ENCODE results near the gene RACK1. TPM values are rescaled to one million over a fixed set of nuclear protein-coding genes. Genes with fewer than 3 reads are reported as not detected.
A peak's percentile ranks its signal among the peaks of the same experiment; 100 is the strongest.

The RACK1 gene
- total RNA-seq, 1 donor: 5,375 TPM

GRCh38 chr5:181242031-181242451, 1.7 kb downstream of the RACK1 start:
- Histone ChIP-seq H3K27me3 (ENCODE audit: insufficient read depth, low read length) (no peaks in the 10 kb centered on the region), H3K4me1 (ENCODE audit: insufficient read depth, low read length) (peaks cover 45% of the 10 kb centered on the region), H3K4me3 (ENCODE audit: low read length) (peak overlapping the region; percentile 82), H3K9me3 (ENCODE audit: low read depth, low read length) (no peaks in the 10 kb centered on the region)

GRCh38 chr5:181241393-181241975, 2.2 kb downstream of the RACK1 start:
- Histone ChIP-seq H3K4me1 (ENCODE audit: insufficient read depth, low read length) (peaks cover 41% of the 10 kb centered on the region), H3K27me3 (ENCODE audit: insufficient read depth, low read length) (no peaks in the 10 kb centered on the region), H3K9me3 (ENCODE audit: low read depth, low read length) (no peaks in the 10 kb centered on the region), H3K4me3 (ENCODE audit: low read length) (no peak overlapping the region)

GRCh38 chr5:181239062-181239663, 4.5 kb downstream of the RACK1 start:
- Histone ChIP-seq H3K4me3 (ENCODE audit: low read length) (no peak overlapping the region), H3K27me3 (ENCODE audit: insufficient read depth, low read length) (no peaks in the 10 kb centered on the region), H3K4me1 (ENCODE audit: insufficient read depth, low read length) (peaks cover 21% of the 10 kb centered on the region), H3K9me3 (ENCODE audit: low read depth, low read length) (no peaks in the 10 kb centered on the region)

GRCh38 chr5:181237729-181238385, 5.8 kb downstream of the RACK1 start:
- H3K4me3 ChIP-seq (ENCODE audit: low read length): no peak overlapping the region
- no peaks in the 10 kb centered on the region for H3K9me3 ChIP-seq (ENCODE audit: low read depth, low read length)
- no peaks in the 10 kb centered on the region for H3K27me3 ChIP-seq (ENCODE audit: insufficient read depth, low read length)
- H3K4me1 ChIP-seq (ENCODE audit: insufficient read depth, low read length): peaks cover 19% of the 10 kb centered on the region

GRCh38 chr5:181236954-181237641, 6.6 kb downstream of the RACK1 start:
- H3K9me3 ChIP-seq (ENCODE audit: low read depth, low read length): no peaks in the 10 kb centered on the region
- no peak overlapping the region for H3K4me3 ChIP-seq (ENCODE audit: low read length)
- H3K4me1 ChIP-seq (ENCODE audit: insufficient read depth, low read length): peaks cover 12% of the 10 kb centered on the region
- H3K27me3 ChIP-seq (ENCODE audit: insufficient read depth, low read length): no peaks in the 10 kb centered on the region

- H3K27me3 ChIP-seq (ENCODE audit: insufficient read depth, low read length): no peaks in the 10 kb centered on the region
- H3K4me3 ChIP-seq (ENCODE audit: low read length): no peak overlapping the region
- no peaks in the 10 kb centered on the region for H3K9me3 ChIP-seq (ENCODE audit: low read depth, low read length)
- peaks cover 5% of the 10 kb centered on the region for H3K4me1 ChIP-seq (ENCODE audit: insufficient read depth, low read length)
Observed at GRCh38 chr5:181236471-181236870, 7.2 kb downstream of the RACK1 start.

GRCh38 chr5:181235689-181236366, 7.9 kb downstream of the RACK1 start:
- Histone ChIP-seq H3K27me3 (ENCODE audit: insufficient read depth, low read length) (no peaks in the 10 kb centered on the region), H3K9me3 (ENCODE audit: low read depth, low read length) (no peaks in the 10 kb centered on the region), H3K4me3 (ENCODE audit: low read length) (no peak overlapping the region), H3K4me1 (ENCODE audit: insufficient read depth, low read length) (no peaks in the 10 kb centered on the region)

GRCh38 chr5:181235323-181235688, 8.4 kb downstream of the RACK1 start:
- Histone ChIP-seq H3K4me3 (ENCODE audit: low read length) (no peak overlapping the region), H3K4me1 (ENCODE audit: insufficient read depth, low read length) (no peaks in the 10 kb centered on the region), H3K9me3 (ENCODE audit: low read depth, low read length) (no peaks in the 10 kb centered on the region), H3K27me3 (ENCODE audit: insufficient read depth, low read length) (no peaks in the 10 kb centered on the region)

GRCh38 chr5:181234455-181235306, 9.0 kb downstream of the RACK1 start:
- no peak overlapping the region for H3K4me3 ChIP-seq (ENCODE audit: low read length)
- H3K9me3 ChIP-seq (ENCODE audit: low read depth, low read length): no peaks in the 10 kb centered on the region
- H3K27me3 ChIP-seq (ENCODE audit: insufficient read depth, low read length): no peaks in the 10 kb centered on the region
- H3K4me1 ChIP-seq (ENCODE audit: insufficient read depth, low read length): no peaks in the 10 kb centered on the region

- H3K4me1 ChIP-seq (ENCODE audit: insufficient read depth, low read length): no peaks in the 10 kb centered on the region
- no peaks in the 10 kb centered on the region for H3K9me3 ChIP-seq (ENCODE audit: low read depth, low read length)
- H3K27me3 ChIP-seq (ENCODE audit: insufficient read depth, low read length): no peaks in the 10 kb centered on the region
- no peak overlapping the region for H3K4me3 ChIP-seq (ENCODE audit: low read length)
Observed at GRCh38 chr5:181233801-181234454, 9.8 kb downstream of the RACK1 start.

GRCh38 chr5:181233088-181233800, 10.5 kb downstream of the RACK1 start:
- no peaks in the 10 kb centered on the region for H3K9me3 ChIP-seq (ENCODE audit: low read depth, low read length)
- no peaks in the 10 kb centered on the region for H3K27me3 ChIP-seq (ENCODE audit: insufficient read depth, low read length)
- H3K4me1 ChIP-seq (ENCODE audit: insufficient read depth, low read length): no peaks in the 10 kb centered on the region
- H3K4me3 ChIP-seq (ENCODE audit: low read length): no peak overlapping the region

- H3K4me3 ChIP-seq (ENCODE audit: low read length): no peak overlapping the region
- H3K9me3 ChIP-seq (ENCODE audit: low read depth, low read length): no peaks in the 10 kb centered on the region
- H3K4me1 ChIP-seq (ENCODE audit: insufficient read depth, low read length): no peaks in the 10 kb centered on the region
- no peaks in the 10 kb centered on the region for H3K27me3 ChIP-seq (ENCODE audit: insufficient read depth, low read length)
Observed at GRCh38 chr5:181232593-181232992, 11.1 kb downstream of the RACK1 start.

- Histone ChIP-seq H3K9me3 (ENCODE audit: low read depth, low read length) (no peaks in the 10 kb centered on the region), H3K4me1 (ENCODE audit: insufficient read depth, low read length) (peaks cover 2% of the 10 kb centered on the region), H3K4me3 (ENCODE audit: low read length) (no peak overlapping the region), H3K27me3 (ENCODE audit: insufficient read depth, low read length) (no peaks in the 10 kb centered on the region)
Observed at GRCh38 chr5:181231432-181231831, 12.3 kb downstream of the RACK1 start.
